HG03095 (cell line): Measurements from ENCODE around the gene ADGB.

Experiments
- ATAC-seq: cut with Tn5 transposase; IDR thresholded peaks from one replicate; pipeline ENCODE4 v1.9.1; 2021; ENCODE audit warnings: moderate library complexity; ENCODE audit not compliant: unreplicated experiment

The ADGB gene

GRCh38 chr6:146628350-146628749 lies 29.6 kb downstream of the ADGB start:
- ATAC-seq, result no peak

- no peak for ATAC-seq
Measured at GRCh38 chr6:146634022-146634421, 35.2 kb downstream of the ADGB start.

GRCh38 chr6:146635165-146635564 lies 36.4 kb downstream of the ADGB start:
- ATAC-seq, result no peak

- ATAC-seq, result no peak
Measured at GRCh38 chr6:146636481-146636880, 37.7 kb downstream of the ADGB start.

GRCh38 chr6:146642921-146643320 lies 44.1 kb downstream of the ADGB start:
- ATAC-seq, result no peak

GRCh38 chr6:146650799-146651481 lies 52.2 kb downstream of the ADGB start:
- no peak for ATAC-seq

GRCh38 chr6:146651482-146651863 lies 52.7 kb downstream of the ADGB start:
- ATAC-seq, result no peak

GRCh38 chr6:146657432-146657831 lies 58.7 kb downstream of the ADGB start:
- ATAC-seq, result no peak

- no peak for ATAC-seq
Measured at GRCh38 chr6:146664871-146665360, 66.1 kb downstream of the ADGB start.

- ATAC-seq, result no peak
Measured at GRCh38 chr6:146666909-146667308, 68.1 kb downstream of the ADGB start.

- ATAC-seq, result no peak
Measured at GRCh38 chr6:146670161-146670560, 71.4 kb downstream of the ADGB start.

- ATAC-seq, result no peak
Measured at GRCh38 chr6:146673069-146673468, 74.3 kb downstream of the ADGB start.

- ATAC-seq, result no peak
Measured at GRCh38 chr6:146679386-146679785, 80.6 kb downstream of the ADGB start.

GRCh38 chr6:146682919-146683318 lies 84.1 kb downstream of the ADGB start:
- ATAC-seq, result no peak

GRCh38 chr6:146689806-146690205 lies 91.0 kb downstream of the ADGB start:
- ATAC-seq, result no peak

- no peak for ATAC-seq
Measured at GRCh38 chr6:146693342-146693741, 94.6 kb downstream of the ADGB start.

GRCh38 chr6:146697921-146698320 lies 99.1 kb downstream of the ADGB start:
- ATAC-seq, result no peak

- ATAC-seq, result no peak
Measured at GRCh38 chr6:146700078-146700686, 101.4 kb downstream of the ADGB start.

- no peak for ATAC-seq
Measured at GRCh38 chr6:146701632-146702031, 102.9 kb downstream of the ADGB start.

GRCh38 chr6:146709036-146709622 lies 110.4 kb downstream of the ADGB start:
- no peak for ATAC-seq

- no peak for ATAC-seq
Measured at GRCh38 chr6:146719387-146719786, 120.6 kb downstream of the ADGB start.

GRCh38 chr6:146739696-146740095 lies 140.9 kb downstream of the ADGB start:
- ATAC-seq, result no peak
